ENCODE measurements around the gene CHFR. TPM values are rescaled to one million over a fixed set of nuclear protein-coding genes. Genes with fewer than 3 reads are reported as not detected.
"Not testable (repeated sequence)": the region's sequence is repeated elsewhere in the genome, so short reads cannot be mapped to it uniquely, and the experiment has no call there.

CHFR gene
- total RNA-seq, 1 donor from 2014 or later: 50.5 TPM

DNA sequence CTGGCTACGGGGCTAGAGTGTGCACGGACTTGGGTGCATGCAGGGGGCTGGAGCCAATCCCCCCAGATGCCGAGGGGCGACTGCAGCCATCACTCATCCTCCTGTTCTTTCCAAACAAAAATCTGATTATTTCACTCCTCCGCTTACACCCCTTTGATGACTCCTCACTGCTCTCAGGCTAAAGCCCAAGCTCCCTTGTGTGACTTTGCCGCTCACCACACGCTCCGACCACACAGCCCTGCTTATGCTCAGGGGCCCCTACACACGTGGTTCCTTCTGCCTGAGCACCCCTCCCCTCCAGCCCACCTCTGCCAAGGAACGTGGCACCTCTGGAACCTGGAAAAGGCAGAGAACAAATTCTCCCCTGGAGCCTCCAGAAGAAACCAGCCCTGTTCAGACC lies 13.7 kb downstream of the CHFR start:
- no peak for DNase-seq

DNA sequence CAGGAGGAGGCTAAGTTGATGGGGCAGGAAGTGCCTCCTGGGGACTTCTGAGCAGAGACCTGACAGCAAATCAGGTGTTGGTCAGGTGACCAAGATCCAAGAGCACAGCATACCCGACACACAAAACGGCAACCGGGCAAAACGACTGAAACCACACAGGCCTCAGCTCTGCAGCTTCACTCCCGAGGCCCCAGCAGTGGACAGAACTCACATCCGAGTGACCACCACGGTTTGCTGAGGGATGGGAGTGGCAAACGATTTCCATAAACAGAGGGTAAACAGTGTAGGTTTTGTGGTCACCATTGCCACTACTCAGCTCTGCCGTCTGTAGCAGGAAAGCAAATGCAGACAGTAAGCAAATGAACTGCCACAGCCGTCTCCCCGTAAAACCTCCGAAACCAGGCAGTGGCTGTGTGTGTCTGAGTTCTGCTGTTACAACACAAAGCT lies 14.4 kb downstream of the CHFR start:
- no peak for DNase-seq

DNA sequence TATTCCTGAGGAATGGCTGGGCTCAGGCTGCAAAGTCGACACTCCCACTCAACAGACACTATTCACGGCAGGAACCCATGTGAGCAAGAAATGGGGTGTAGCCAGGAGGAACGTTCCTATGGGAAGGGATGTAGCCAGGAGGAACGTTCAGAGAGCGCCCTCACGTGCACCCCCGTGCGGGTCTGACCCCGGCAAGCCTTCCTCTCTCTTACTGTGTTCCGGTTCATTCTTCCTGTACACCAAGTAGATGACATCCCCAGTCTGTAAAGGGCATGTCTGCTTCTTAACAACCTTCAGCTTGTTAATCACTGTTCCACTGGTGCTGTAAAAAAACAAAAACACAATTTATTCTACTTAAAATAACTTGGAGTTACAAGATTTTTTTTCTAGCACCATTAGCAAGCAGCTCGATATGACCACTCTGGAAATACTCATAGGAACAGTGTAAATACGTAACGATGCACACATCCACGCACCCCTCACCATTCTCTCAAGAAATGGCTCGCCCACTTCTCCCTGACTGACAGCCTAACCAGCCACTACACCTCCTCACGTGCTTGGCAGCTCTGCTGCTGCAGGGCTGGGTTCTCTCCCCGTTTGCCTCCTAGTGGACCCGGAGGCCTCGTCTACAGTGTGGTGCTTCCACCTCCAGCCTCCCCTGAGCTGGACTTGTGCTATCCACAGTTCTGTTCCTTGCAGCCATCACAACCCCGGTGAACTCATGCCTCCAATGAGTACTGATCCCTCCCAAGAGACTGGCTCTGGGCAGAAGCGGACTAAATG lies 15.1 kb downstream of the CHFR start:
- DNase-seq: no peak

DNA sequence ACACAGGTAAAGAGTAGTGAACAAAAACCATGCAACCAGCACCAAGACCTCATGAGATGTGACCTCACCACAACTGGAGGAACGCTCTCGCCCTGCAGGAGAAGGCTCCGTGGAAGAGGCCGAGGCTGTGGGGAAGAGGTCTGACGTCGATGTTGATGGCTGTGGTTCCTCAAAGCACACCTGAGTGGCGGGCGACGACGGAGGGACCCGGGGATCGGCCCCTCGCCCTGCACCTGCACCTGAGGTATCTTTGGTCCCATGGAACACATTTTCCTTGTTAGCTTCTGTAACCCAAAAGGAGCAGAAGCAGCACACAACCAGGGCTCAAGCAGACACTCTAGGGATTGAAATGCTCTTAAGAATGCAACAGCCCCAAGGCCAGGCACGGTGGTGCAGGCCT lies 17.9 kb downstream of the CHFR start:
- no peak for DNase-seq

DNA sequence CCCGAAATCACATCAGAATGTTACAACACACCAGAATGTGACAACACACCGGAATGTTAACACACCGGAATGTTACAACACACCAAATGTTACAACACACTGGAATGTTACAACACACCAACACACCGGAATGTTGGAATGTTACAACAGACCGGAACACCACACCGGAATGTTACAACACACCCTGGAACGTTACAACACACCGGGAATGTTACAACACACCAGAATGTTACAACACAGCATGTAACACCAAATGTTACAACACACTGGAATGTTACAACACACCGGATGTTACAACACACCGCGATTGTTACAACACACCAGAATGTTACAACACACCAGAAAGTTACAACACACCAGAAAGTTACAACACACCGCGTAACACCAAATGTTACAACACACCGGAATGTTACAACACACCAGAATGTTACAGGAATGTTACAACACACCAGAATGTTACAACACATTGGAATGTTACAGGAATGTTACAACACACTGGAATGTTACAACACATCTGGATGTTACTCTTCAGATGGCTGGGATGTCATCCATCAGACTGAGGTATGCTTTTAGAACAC lies 21.1 kb downstream of the CHFR start:
- DNase-seq: no peak

DNA sequence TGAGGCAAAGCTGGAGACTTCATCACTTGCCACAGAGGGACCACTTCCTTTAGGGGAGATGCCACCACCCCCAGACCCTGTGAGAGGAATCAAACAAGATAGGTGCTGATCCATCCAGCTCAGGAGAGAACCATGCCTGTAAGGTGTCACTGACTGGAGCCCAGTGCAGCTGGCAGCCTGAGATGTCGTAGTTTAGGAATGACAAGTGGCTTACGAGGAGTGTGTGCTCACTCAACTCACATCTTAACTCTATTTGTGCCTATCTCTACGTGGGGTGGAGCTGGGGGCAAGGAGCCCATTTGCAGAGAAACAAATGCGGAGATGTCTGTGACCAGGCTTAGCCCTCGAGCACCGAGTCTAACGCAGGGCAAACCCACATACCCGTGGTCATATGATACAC lies 25.8 kb downstream of the CHFR start:
- no peak for DNase-seq

DNA sequence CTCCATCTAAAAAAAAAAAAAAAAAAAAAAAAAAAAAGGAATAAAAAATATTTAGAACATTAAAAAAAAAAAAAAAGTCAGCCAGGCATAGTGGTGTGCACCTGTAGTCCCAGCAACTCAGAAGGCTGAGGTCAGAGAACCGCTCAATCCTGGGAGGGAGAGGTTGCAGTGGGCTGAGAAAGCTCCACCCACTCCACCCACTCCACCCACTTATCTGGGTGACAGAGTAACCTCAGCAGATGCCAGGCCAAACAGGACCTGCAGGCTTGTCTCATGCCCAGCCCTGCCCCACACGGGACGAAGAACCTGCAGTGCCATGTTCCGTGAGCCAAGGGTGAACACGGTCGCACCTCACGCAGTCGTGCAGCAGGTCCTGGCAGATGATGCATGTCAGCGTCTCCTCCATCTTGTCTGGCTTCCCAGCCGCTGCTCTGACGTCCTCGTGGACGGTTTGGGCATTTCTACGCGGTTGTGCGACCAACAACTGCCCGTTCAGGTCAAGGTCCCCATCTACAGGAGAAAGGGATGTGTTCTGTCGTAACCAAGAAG lies 28.6 kb downstream of the CHFR start:
- DNase-seq: no peak

DNA sequence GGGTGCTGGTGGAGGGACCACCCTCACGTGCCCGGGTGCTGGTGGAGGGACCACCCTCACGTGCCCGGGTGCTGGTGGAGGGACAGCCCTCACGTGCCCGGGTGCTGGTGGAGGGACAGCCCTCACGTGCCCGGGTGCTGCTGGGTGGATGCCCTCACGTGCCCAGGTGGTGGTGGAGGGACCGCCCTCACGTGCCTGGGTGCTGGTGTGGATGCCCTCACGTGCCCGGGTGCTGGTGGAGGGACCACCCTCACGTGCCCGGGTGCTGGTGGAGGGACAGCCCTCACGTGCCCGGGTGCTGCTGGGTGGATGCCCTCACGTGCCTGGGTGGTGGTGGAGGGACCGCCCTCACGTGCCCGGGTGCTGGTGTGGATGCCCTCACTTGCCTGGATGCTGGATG lies 30.4 kb downstream of the CHFR start:
- DNase-seq: not testable (repeated sequence)

DNA sequence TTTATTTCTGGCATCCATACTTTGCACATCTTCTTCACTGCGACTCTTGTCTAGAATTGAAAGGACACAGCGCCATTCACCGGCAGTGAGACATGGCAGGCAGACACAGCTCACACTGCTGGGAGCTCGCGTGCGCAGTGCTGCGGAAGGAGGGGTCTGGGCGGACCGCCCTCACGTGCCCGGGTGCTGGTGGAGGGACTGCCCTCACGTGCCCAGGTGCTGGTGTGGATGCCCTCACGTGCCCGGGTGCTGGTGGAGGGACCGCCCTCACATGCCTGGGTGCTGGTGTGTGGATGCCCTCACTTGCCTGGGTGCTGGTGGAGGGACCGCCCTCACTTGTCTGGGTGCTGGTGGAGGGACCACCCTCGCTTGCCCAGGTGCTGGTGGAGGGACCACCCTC lies 30.8 kb downstream of the CHFR start:
- DNase-seq: no peak

DNA sequence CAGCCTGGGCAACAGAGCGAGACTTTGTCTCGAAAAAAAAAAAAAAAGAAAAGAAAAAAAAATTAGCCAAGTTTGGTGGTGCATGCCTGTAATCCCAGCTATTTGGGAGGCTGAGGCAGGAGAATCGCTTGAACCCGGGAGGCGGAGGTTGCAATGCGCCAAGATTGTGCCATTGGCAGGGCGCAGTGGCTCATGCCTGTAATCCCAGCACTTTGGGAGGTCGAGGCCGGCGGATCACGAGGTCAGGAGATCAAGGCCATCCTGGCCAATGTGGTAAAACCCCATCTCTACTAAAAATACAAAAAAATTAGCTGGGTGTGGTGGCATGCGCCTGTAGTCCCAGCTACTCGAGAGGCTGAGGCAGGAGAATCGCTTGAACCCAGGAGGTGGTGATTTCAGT lies 32.2 kb downstream of the CHFR start:
- not testable (repeated sequence) for DNase-seq

DNA sequence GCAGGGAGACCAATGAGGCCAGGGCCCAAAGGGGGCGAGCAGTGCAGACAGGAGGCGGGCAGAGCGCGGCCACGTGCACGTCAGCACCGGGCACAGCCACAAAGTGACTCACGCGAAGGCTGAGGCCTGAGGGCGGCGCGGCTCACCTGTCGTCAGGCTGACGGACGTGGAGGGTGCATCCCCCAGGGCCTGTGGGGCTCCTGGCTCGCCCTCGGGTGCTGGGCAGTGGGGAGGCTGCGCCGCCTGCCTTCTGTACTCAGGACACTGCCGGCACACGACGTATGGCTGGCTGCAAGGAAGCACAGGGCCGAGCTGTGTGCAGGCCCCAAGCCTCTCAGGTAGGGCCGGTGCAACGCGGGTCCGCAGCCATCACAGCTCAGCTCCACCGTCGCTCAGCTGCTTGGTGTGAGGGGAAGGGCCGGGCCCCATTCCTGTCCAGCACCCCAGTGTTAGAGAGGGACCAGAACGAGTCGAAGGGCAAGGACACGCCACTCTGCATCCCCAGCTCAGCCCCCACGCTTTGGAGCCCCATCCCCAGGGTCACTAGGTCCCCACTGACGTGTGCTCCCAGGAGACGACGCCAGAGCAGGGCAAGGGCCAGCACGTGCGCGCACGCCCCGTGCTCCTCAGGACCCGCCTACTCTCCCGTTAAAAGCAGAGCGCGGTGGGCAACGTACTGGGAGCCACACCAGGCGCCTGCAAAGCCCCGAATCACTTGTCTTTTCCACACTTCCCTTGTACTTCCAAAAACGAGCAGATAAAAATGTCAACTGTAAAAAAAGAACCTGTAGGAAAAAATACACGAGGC lies 33.9 kb downstream of the CHFR start:
- no peak for DNase-seq

DNA sequence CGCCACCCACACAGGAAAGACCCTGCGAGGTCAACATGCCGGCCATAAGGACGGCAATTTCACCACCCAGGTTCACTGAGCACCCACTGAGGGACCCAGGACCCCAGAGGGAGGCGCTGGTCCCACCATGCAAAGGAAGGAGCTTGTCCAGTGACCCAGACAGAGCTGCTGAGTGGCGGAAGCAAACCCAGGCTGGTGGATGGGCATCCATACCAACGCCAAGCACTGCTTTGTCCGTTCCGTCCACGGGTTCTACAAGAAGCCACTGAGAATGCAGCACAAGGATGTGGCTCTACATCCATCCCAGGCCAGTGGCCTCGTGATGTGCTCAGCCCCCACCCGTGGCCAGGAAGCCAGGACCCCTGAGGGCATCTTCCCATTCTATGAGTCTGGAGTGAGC lies 34.9 kb downstream of the CHFR start:
- no peak for DNase-seq

DNA sequence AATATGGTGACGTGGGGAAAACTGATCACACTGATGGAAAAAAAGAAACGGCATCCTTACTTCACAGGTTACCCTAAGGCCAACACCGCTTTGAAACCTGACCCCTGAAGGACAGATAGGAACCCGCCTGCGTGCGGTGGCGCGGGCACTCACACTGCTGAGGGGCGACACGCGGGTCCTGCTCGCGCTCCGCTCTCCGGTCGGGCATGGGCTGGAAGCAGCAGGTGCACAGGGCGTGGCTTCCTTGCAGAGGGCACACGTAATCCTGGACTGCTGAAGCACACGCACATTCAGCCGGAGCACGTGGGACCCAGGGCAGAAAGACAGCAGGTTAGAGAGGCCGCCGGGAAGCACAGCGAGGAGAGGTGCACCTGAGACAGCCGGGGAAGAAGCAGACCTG lies 35.9 kb downstream of the CHFR start:
- DNase-seq: no peak

DNA sequence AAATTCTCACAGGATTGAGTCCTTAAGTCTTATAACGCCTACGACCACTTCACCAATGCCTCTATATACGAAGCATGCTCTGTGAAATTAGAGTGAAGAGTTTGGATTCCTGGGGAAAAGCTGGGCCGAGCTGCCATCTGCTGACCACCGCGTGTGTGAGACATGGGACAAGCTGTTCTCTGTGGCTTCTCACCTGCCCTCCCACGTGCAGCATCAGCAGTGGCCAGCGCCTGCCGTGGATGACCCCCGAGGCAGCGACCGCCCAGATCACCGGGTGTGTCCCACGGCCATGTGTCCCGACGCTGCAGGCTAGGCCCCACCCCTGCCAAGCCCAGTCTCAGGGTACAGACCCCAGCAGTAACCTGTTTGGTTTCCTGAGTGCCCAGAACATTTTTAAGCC lies 37.1 kb downstream of the CHFR start:
- DNase-seq: no peak

DNA sequence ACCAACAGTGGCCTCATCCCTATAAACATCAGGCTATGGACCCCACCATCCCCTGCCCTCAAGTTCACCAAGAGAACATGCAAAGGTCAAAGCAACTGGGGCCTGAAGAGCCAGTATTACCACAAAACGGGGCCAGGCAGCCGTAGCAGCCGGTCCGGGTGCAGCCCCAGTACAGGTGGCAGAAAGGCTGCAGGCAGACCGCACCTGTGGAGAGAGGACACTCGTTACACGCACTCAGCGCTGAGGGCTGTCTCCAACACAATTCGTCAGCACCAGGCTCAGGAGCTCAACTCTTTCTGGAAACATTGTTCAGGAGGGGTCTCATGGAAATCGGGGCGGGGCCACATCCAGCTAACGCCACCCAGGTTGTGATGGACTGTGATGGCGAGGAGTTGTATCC lies 38.9 kb downstream of the CHFR start:
- no peak for DNase-seq

DNA sequence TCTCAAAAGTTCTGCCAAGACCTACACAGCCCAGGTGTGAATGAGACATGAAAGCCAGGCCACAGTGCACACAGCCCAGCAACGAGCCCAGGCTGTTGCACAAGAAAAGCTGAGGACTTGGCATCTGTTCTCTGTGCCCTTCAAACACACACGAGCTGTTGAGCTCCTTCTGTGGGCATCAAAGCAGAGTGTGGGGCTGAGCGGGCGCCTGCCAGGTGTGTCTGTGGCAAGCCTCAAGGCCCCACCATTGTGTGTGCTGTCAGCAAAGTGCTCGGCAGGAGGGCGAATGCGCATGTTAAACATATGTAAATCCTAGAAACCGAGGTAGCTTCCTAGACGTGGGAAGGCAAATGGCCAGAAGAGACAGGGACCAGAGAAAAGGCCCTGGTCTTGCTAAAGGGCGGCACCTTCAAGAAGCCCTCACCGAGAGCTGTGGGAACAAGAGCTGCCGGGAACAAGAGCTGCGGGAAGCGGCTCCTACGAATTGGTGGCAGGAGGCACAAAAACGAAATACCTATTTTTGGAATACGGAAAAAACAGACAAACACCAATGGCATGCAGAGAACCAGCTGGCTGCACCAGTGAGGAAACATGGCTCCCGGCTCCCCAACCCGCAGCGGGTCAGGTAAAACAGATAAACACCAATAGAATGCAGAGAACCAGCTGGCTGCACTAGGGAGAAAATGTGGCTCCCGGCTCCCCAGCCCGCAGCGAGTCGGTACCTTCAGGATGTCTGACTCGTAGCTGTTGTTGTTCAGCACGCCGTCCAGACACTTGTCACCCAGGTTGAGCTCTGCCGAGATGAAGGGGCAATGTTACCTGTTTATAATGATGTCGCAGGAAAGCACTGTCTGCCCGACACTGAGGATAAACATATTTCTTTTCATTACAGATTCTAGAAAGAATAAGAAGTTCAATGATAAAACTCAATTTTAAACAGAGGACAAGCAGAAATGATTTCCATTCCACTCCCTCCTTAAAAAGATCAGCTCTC lies 39.7 kb downstream of the CHFR start:
- DNase-seq: no peak

DNA sequence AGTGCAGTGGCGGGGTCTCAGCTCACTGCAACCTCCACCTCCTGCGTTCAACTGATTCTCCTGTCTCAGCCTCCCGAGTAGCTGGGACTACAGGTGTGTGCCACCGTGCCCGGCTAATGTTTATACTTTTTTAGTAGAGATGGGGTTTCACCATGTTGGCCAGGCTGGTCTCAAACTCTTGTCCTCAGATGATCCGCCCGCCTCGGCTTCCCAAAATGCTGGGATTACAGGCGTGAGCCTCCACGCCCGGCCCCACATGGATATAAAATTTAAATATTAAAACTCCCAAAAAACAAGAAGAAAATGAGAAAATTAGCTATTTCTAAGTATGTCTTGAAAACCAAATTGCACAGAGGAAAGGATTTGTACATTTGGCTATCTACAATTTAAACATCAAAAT lies 42.7 kb downstream of the CHFR start:
- not testable (repeated sequence) for DNase-seq

DNA sequence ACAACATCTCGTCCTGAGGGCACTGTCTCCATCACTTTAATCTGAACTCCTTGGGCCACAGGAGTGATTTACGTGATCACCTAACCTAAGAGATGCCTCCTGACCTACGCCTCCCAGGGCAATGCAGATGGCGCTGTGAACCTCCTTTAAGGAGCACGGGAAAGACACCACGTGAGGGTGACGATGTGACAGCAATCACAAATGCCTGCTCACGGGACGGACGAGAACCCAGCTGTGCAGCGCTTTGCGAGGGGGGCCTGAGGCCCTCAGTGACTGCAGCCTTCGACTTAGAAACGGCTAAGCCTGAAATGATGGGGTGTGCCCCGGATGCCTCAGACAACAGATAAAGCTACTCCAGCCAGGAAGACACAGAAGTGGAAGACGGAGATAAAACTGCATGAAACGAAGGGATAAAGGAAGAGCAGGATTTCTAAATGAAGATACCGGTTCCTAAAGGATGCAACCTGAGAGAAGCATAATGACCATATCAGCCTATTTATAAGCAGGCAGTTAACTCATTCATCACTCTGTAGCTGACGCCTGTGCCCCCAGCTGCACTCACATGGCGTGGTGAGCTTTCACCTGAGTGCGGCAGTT lies 44.9 kb downstream of the CHFR start:
- DNase-seq: no peak

DNA sequence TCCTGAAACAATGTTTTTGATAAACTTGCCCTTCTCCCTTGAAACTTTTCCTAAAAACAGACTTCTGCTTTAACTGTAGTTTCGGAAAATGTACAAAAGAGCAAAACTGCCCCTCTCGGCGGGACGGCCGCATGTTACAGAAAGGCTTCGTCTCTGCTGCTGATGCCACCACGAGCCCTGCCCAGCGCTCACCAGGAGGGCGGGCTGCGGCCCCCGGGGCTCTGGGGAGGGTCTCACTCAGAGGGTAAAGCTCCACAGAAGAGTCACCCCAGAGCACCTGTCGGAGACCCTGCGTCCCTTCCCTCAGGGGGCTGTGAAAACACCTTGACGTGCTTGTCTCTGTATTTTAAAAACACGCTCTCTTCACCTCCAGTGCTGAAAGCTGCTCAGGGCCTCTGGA lies 46.3 kb downstream of the CHFR start:
- DNase-seq: no peak

DNA sequence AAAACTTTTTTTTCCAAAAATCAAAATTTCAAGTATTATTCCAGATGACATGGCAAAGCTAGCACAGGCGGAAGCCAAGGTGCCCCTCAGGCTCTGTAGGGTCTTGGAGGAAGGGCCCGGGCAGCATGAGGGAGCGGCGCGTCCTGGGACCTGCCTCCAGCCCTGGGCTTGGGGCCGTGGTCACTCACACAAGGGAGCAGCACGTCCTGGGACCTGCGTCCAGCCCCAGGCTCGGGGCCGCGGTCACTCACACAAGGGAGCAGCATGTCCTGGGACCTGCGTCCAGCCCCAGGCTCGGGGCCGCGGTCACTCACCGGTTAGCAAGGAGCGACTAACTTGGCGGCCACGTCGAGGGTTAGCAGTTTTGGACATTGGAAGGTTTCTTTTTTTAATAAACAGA lies 46.9 kb downstream of the CHFR start:
- no peak for DNase-seq

DNA sequence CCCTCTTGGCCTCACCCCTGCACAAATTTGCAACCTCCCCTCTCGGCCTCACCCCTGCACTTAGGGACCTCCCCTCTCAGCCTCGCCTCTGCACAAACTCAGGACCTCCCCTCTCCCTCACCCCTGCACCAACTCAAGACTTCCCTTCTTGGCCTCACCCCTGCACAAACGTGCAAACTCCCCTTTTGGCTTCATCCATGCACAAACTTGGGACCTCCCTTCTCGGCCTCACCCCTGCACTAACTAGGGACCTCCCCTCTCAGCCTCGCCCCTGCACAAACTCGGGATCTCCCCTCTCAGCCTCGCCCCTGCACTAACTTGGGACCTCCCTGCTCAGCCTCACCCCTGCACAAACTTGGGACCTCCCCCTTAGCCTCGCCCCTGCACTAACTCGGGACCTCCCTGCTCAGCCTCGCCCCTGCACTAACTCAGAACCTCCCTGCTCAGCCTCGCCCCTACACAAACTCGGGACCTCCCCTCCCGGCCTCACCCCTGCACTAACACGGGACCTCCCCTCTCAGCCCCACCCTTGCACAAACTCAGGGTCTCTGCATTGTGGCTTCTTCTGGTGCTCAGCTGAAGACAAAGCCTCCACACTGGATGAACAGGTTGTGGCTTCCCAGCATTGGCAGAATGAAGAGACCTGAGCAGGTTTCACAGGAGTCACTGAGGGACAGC lies 47.7 kb downstream of the CHFR start:
- no peak for DNase-seq
